Upper lobe of right lung (tissue), 1 donor: ENCODE results near the gene GREB1L. TPM values are rescaled to one million over a fixed set of nuclear protein-coding genes. Genes with fewer than 3 reads are reported as not detected.

Source experiments
- ATAC-seq: fragments of 200-7000 bp; cut with Tn5 transposase; one replicate; pipeline ENCODE4 v1.9.1; 2020; ENCODE audit warnings: mild to moderate bottlenecking, moderate library complexity
- DNase-seq: peaks from one replicate; pipeline ENCODE4 v3.0.0-alpha.2; 2020
- H3K27ac ChIP-seq: fragments of 200-600 bp; one replicate; pipeline ENCODE4 v1.8.0; 2022
- H3K27me3 ChIP-seq: fragments of 200-600 bp; one replicate; pipeline ENCODE4 v1.8.0; 2022; ENCODE audit warnings: mild to moderate bottlenecking
- H3K36me3 ChIP-seq: fragments of 200-600 bp; one replicate; pipeline ENCODE4 v1.8.0; 2022
- H3K4me1 ChIP-seq: fragments of 200-600 bp; one replicate; pipeline ENCODE4 v1.8.0; 2022
- H3K4me3 ChIP-seq: fragments of 200-600 bp; one replicate; pipeline ENCODE4 v1.8.0; 2022; ENCODE audit warnings: mild to moderate bottlenecking
- H3K9me3 ChIP-seq: fragments of 200-600 bp; one replicate; pipeline ENCODE4 v1.8.0; 2022
- intact Hi-C: fragments of 100-400 bp; cut with DNase I; formaldehyde crosslinking; loops from one replicate; pipeline ENCODE4 v1.11.0; 2022
- total RNA-seq: library from RNA; stranded (reverse); fragmentation: NEBNext Ultra II Directional; extraction: Animal tissue kit (Norgen Biotek cat#: 25700); gene quantifications from one replicate; pipeline ENCODE4 v1.2.1, GENCODE V29; 2021
- TF ChIP-seq, protein P1 (sequence below): fragments of 200-600 bp; IDR thresholded peaks from one replicate; pipeline ENCODE4 v1.8.0; 2022; ENCODE audit warnings: antibody characterized with exemption
- donor health status: DM: no; HTN: yes; CAD: no; lungs with severe emphysema.

The GREB1L gene
- total RNA-seq, 1 donor from 2014 or later, result 1.2 TPM

DNA sequence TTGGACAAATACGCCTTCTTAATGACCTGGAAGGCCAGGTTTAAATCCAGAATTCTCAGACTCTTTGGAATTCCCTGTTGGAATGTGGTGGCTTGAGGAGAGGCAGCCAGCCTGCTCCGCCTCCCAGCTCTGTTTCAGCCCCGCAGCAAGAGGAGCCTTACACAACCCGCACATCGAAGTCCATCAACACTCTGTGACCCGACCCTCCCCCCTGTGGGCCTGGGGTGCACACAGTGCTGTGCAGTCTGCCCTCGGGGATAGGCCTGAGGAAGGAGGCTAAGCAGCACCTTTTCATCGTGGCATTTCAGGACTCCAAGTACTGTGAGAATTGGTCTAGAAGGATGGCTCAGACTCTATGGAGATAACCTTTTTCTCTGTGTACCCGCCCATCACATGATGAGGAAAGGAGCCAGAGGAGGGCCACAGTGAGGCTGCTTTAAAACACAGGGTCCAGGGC lies 73.7 kb downstream of the GREB1L start:
- Histone ChIP-seq H3K27me3 (no peaks in the 10 kb centered on the region), H3K9me3 (no peaks in the 10 kb centered on the region), H3K27ac (no peak overlapping the region), H3K36me3 (no peaks in the 10 kb centered on the region), H3K4me1 (no peaks in the 10 kb centered on the region), H3K4me3 (no peak overlapping the region)
- ATAC-seq (peak; percentile 23), DNase-seq (no peak)
- TF ChIP-seq, protein P1, sequence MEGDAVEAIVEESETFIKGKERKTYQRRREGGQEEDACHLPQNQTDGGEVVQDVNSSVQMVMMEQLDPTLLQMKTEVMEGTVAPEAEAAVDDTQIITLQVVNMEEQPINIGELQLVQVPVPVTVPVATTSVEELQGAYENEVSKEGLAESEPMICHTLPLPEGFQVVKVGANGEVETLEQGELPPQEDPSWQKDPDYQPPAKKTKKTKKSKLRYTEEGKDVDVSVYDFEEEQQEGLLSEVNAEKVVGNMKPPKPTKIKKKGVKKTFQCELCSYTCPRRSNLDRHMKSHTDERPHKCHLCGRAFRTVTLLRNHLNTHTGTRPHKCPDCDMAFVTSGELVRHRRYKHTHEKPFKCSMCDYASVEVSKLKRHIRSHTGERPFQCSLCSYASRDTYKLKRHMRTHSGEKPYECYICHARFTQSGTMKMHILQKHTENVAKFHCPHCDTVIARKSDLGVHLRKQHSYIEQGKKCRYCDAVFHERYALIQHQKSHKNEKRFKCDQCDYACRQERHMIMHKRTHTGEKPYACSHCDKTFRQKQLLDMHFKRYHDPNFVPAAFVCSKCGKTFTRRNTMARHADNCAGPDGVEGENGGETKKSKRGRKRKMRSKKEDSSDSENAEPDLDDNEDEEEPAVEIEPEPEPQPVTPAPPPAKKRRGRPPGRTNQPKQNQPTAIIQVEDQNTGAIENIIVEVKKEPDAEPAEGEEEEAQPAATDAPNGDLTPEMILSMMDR, result no peak
- intact Hi-C loops, result no loop called here

GRCh38 chr18:21316296-21316695 lies 74.3 kb downstream of the GREB1L start:
- intact Hi-C loops, result no loop called here
- Histone ChIP-seq H3K27ac (no peak overlapping the region), H3K4me1 (no peaks in the 10 kb centered on the region), H3K4me3 (no peak overlapping the region), H3K36me3 (no peaks in the 10 kb centered on the region), H3K27me3 (no peaks in the 10 kb centered on the region), H3K9me3 (no peaks in the 10 kb centered on the region)
- DNase-seq (no peak), ATAC-seq (no peak)
- TF ChIP-seq, protein P1, result no peak

GRCh38 chr18:21321711-21322110 lies 79.7 kb downstream of the GREB1L start:
- intact Hi-C loops, result no loop called here
- no peaks in the 10 kb centered on the region for H3K9me3 ChIP-seq
- ATAC-seq (no peak), DNase-seq (no peak)
- H3K27ac ChIP-seq, result no peak overlapping the region
- H3K27me3 ChIP-seq, result no peaks in the 10 kb centered on the region
- TF ChIP-seq, protein P1, result no peak
- no peaks in the 10 kb centered on the region for H3K4me1 ChIP-seq
- H3K4me3 ChIP-seq, result no peak overlapping the region
- H3K36me3 ChIP-seq, result no peaks in the 10 kb centered on the region

- Histone ChIP-seq H3K27ac (no peak overlapping the region), H3K27me3 (no peaks in the 10 kb centered on the region), H3K4me1 (peaks cover 3% of the 10 kb centered on the region), H3K36me3 (no peaks in the 10 kb centered on the region), H3K4me3 (no peak overlapping the region), H3K9me3 (no peaks in the 10 kb centered on the region)
- DNase-seq (no peak), ATAC-seq (no peak)
- TF ChIP-seq, protein P1, result no peak
- intact Hi-C loops, result no loop called here
Measured at GRCh38 chr18:21327101-21327500, 85.1 kb downstream of the GREB1L start.

GRCh38 chr18:21330122-21330701 lies 88.2 kb downstream of the GREB1L start:
- Histone ChIP-seq H3K36me3 (no peaks in the 10 kb centered on the region), H3K27me3 (no peaks in the 10 kb centered on the region), H3K9me3 (no peaks in the 10 kb centered on the region), H3K27ac (no peak overlapping the region), H3K4me3 (no peak overlapping the region), H3K4me1 (peaks cover 3% of the 10 kb centered on the region)
- TF ChIP-seq, protein P1, result no peak
- intact Hi-C loops, result no loop called here
- DNase-seq (no peak), ATAC-seq (peak; percentile 87)

- no peak for ATAC-seq
- TF ChIP-seq, protein P1, result no peak
Measured at GRCh38 chr18:21331065-21331464, 89.0 kb downstream of the GREB1L start.

More at GRCh38 chr18:21331065-21331464, 89.0 kb downstream of the GREB1L start:
- no peaks in the 10 kb centered on the region for H3K9me3 ChIP-seq
- intact Hi-C loops, result no loop called here
- no peak overlapping the region for H3K27ac ChIP-seq
- DNase-seq, result no peak
- H3K4me1 ChIP-seq, result peaks cover 3% of the 10 kb centered on the region
- no peak overlapping the region for H3K4me3 ChIP-seq
- H3K27me3 ChIP-seq, result no peaks in the 10 kb centered on the region
- H3K36me3 ChIP-seq, result no peaks in the 10 kb centered on the region
